Occipital lobe (tissue), 2 donors: Measurements from ENCODE around the gene CAMSAP1. TPM values are rescaled to one million over a fixed set of nuclear protein-coding genes. Genes with fewer than 3 reads are reported as not detected.
A peak's percentile ranks its signal among the peaks of the same experiment; 100 is the strongest.

ENCODE experiments used
- DNase-seq: peaks from one replicate; lab custom pipeline; 2025; lab: John Stamatoyannopoulos, UW
- total RNA-seq: library from RNA; depleted of rRNA; stranded (reverse); fragments of >200 nt; gene quantifications from one replicate; pipeline ENCODE4 v1.2.3, GENCODE V29; 2014

Gene CAMSAP1
- total RNA-seq, 1 donor from 2014 or later = 128 TPM

DNA sequence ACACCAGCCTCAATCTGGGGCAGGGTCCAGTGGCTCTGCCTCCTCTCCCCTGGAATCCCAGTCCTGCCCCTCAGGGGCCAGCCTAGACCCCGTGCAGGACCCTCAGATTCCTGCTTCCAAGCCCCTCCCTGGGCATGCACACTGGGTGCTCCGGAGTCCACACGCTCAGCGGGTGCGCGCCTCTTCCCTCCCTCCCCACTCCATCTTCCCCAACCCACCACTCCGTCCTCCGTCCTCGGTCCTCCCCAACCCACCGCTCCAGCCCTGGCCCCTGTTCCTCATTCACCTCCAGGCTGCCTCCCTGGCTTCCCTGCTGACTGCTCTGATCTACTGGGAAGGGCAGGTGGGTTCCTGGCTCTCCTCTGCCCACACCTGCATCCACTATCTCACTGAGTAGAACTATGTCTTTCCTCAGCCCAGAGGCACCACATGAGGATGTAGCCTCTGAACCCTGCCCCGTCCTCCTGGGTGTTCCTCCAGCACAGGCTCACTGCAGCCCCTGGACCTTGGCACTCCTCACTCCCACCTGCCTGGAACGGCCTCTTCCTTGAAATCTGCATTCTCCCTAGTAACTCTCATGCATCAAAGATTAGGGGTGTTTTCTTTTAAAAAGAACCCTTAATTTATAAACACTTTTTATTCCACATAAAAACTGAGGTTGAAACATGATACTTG, 92.8 kb downstream of the CAMSAP1 start:
- no peak for DNase-seq

DNA sequence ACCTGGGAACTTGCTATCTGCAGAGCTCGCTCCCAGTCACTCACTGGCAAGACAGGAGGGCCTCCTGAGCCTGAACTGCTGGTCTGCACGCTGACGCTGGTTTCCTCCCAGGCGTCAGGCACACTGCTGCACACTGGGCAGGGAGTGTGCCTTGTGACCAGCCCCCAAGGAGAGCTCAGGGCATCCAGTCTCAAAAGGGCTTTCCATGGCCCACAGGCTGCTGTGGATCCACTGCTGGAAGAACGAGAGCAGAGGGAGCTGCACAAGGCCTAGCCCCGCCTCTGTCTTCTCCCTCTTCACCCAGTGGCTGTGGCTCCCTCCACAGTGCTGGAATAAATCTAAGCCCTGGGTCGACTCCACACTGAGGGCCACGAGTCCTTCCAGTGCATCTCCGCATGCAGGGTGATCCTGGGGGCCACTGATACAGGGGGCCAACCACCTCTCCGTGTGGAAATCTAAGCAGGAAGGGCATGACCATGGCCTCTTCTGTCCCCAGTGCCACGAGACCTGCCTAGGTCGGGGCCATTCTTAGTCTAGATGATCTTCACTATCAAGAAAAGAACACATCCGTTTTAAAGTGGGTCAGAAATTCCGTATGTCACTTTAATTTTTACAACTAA, 93.6 kb downstream of the CAMSAP1 start:
- DNase-seq = no peak

DNA sequence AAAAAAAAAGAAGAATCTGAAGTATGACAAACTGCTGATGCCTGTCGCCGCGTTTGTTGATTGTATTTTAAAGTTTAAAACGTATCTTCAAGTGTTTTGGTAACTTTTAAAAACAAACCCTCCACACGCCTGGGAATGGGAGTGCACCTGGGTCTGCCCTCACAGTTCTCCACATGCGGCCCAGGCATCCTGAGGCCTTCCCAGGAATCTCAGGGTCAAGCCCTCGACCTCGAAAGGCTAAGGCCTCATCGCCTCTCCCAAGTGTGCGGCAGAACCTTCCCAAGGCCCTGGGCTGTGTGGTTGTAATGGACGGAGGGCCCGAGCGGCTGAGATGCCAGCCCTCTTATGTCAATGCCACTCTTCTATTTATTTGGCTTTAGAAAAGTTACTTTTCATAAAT, 94.4 kb downstream of the CAMSAP1 start:
- no peak for DNase-seq

DNA sequence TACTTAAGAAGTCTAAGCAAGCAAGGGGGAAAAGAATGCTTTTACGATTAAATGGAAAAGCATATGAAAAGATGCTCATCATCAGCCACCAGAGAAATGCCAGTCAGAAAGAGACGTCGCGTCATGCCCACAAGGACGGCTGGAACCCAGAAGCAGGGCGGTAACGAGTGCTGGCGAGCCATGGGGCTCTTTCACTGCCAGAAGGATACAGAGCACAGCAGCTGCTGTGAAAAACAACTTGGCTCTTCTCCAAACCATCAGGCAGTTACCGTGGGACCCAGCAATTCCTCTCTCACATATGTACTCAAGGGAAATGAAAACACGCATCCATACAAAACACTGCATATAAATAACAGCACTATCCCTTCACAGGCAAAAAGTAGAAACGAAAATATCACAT, 95.5 kb downstream of the CAMSAP1 start:
- DNase-seq = peak; percentile 34

DNA sequence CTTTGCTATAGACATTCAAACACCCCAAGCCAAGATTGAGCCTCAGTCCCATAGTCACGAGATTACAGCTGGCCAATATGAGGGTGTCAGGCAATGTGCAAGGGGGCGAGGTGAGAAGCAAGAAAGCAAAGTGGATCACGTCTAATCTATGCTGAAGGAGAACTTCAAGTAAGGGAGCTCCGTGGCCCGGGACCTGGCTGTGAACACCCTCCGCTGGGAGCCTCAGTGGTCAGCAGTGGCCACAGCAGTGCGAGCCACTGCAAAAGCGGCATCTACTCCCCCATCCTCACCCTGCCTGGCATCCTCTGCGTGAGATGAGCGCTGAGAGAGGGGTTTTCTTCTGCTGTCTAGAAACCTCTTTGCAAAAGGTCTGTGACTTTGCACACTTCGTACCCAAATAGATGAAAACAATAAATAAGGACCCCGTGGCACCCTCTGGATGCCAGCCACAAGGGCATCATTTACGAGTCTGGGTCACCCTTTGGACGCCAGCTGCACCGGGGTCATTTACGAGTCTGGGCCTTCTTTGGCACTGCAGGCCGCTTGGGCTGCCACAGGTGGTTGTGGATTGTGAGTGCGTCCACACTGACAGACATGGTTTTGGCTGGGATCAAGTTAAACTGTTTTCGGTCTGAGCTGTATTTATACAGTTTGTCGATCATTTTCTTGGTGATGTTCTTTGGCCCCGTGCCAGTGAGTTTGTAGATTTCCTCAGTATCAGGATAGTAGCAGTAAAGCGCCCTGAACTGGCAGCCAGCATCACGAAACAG, 96.4 kb downstream of the CAMSAP1 start:
- DNase-seq = no peak

DNA sequence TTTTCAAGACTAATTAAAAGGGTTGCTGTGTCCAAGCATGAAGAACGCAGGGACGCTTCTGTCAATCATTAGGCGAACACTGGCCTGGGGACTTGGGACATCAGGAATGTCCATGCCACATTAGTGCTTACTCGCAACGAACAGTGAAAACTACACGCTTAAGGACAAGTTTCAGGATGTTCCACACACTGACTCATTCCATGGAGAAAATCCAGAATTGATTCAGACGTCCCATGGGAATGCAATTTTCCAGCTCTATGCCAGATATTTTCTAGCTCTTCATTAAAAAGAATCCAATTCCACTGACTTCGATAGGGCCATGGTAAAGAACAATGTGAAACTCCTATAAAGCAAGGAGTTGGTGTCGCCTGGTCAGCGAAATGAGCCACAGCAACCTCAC, 98.2 kb downstream of the CAMSAP1 start:
- no peak for DNase-seq

DNA sequence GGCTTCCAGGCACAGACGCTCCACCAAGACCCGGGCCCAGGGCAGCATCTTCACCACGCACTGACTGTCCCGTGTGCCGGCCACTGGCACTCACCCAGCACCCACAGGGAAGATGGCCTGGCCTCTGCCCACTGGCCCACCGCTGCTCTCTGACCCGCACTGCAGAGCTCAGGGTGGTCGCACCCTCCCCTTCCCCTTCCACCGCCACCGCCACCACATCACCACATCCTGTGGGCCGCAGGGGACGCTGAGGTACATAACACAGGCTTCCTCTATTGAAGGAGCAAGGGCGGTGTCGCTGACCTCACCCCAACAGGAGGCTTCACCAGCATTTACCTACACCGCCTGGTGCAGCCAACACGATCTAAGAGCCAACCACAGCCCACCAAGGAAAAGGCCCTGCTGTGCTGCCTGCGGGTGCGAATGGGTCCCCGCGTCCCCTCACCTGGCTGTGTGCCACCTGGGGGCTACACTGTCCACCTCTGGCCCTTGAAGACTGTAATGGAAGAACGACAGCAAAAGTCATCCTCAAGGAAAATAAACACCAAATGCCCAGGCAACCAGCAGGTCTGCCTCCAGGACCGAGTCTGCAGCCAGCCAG, 101.8 kb downstream of the CAMSAP1 start:
- no peak for DNase-seq

DNA sequence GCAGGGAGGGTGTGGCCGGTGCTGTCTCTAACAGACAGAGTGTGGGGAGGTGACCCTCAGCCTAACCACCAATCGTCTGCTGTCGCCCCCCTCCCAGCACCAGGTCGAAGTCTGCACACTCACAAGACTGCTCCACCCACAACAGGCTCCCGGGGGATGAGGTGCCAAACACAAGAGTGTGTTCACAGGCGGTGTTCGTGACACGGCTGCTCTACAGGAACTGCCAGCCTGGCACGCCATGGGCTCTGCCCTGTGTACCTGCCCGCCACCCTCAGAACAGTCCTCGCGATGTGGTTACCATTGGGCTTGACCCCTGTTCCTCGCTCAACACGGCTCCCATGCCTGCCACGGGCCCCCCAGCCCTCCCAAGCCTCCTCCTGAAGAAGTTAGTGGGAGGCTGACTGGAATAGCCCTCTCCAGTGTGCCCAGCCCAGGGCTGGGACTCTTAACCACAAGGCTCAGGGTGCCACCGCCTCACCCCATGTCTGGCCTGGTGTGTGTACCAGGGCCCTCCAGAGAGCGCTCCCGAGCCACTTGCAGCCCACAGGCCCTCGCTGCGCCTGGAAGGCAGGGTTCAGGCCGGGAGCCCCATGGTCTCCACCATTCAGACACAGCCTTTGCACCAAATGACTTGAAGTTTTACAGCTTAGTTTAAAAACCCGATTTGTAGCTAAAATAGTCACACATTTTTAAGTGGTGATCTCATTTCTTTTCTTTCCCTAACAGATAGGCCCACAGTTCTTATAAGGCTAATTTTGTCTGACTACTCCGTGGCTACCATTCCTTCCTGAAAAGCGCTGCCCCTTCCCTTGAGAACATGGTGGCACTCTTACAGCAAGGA, 102.5 kb downstream of the CAMSAP1 start:
- DNase-seq = no peak

DNA sequence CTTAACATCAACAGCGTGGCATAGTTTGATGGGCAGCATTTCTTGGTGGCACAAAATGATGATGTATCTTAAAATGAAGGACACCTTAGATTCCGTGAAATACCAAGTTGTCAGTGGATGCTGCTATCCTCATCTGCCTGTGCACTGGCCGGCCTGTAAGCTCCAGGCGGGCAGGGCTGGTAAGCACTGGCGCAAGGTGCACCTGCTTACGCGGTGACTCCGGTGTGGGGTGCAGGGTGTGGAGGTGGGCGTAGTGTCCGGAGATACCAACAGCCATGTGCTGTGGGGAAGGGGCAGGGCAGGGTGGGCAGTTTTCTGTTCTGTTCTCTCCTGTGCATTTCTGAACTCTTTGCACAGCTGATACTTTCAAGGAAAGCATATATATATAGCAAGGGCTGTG, 103.9 kb downstream of the CAMSAP1 start:
- no peak for DNase-seq

DNA sequence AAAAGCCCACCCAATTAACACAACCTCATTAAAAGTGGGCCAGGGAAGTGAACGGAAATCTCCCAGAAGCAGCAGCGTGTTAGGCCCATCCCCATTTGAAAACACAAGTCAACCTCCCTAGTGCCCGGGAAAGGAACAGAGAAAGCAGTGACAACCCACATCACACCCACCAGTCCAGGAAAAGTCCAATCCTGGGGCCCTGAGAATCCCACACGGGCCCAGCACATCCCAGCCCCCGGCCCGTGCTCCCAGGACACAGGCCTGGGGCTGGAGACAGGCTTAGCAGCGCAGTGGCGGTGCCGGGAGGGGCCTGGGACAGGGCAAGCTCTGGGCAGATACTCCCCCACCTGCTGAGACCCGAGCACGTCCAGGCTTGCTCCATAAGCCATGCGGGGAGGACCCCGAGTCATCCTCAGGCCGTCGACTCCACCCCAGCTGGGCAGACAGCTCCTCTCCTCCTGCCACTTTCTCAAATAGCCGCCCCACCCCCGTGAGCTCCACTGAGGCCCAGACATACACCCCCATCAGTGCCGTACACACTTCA, 104.4 kb downstream of the CAMSAP1 start:
- no peak for DNase-seq

DNA sequence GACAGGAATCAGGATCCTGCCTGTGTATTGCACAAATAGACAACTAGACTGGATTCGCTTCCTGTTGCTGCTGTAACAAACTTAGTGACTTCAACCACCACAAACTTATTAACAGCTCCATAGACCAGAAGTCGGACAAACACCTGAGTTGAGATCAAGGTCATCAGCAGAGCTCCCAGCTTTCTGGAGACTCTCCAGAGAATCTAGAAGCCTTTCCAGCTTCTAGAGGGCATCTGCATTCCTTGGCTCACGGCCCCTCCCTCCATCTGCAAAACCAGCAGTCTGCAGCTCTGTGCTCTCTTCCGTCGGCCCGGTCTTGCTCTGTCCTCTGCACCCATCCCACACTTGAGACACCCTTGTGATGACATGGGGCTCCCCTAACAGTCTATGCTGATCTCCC, 106.3 kb downstream of the CAMSAP1 start:
- no peak for DNase-seq

DNA sequence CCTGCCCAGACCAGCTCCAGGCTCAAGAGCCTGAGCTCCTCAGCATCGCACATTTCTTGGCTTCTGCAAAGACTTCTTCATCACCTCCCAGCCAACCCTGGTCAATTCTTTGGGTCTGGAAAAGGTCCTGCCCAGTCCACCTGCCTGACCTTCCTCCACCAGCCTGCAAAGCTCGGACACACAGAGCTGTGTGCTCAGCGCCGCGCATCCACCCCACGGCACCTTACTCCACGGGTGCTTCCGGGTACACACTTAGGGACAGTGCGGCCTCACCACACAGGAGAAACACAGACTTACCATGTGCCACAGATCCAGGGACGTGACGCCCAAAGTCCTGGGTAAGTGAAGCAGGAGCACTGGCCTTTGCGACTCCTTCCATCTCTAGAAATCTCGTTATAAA, 108.1 kb downstream of the CAMSAP1 start:
- DNase-seq = no peak

DNA sequence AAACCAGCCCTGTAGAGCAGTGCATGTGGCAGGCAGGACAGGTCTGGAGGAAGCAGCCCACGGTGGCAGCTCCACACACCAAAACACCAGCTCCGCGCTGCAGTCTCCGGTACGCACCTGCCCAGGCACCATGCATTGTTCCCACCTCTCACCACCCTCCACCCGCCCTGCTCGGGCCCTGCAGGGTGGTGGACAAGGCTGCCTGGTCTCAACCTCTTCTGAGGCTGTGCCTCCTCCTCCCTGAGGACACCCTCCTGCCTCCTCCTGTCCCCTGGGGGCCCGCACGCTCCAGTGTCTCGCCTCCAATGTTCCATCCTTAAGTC, 109.1 kb downstream of the CAMSAP1 start:
- no peak for DNase-seq

DNA sequence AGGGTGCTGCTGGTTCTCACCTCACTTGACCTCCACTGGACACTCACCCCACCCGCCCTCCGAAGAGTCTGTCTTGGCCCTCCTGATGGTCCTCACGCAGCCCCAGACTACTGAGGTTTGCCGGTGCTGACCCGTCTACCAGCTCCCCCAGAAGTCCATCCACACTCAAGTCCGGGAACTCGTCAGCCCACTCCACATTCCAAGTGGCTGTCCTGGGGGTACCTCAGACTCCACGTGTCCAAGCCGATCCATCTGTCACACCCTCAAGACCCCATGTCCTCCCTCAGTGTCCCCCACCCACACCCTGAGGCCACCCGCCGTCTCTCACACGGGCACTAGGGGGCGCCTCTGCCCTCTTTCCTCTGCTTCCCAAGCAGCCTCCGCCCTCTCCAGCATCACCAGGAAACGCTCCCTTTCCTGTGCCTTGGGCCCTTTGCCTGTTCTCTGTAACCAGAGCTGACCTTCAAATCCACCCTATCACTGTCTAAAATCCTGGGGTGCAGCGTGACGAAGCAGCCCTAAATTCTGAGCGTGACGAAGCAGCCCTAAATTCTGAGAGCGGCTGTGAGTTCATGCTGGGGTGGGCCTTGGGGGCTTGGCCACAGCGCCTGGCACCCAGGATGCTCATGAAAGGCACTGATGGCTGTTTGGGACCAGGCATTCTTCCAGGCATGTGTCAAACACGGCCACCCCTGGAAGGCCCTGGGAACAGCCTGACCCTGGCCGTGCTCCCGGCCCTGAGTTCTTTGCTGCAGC, 109.7 kb downstream of the CAMSAP1 start:
- no peak for DNase-seq

DNA sequence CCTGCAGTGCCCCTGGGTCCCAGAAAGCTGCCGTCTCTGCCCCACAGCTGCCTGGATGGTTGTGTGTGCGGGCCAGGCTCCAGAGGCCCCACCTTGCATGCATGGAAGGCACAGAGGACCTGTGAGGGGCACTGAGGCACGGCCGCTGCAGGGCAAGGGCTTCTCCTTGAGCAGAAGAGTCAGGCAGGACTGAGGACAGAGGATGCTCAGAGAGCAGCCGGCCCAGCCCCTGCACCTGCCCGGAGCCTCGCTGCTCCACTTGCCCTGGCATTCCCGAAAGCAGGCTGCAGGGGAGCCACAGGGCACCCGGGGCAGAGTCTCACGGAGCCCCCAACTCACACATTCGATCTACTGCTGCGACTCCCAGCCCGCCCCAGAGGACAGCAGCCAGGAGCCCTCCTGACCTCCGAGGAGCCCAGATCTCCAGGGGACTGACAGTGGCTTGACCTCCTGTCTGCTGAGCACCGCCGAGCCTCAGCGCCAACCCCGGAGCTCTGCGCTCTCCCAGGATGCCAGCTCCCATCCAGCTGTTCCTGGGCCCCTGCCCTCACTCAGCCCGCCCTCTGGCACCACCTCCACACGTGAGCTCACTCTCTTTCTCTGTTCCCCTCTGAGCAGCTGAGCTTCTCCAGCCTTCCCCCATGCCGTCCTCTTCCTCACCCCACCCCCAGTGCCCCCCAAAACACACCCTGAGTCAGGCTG, 110.4 kb downstream of the CAMSAP1 start:
- DNase-seq = no peak

DNA sequence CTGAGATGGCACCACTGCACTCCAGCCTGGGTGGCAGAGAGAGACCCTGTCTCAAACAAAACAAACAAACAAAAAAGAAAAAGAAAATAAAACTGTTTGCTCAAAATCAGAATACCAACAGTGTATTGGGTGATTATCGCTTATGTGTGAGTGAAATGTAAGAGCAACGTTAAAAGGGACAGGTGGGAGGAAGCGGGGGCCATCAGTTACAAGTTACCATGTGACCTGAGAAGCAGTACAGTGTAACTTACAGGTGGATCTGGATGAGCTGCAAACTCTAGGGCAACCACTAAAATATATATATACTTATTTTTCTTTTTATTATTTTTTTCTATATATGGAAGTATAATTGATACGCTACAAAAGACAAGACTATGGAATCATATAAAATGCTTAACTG, 112.0 kb downstream of the CAMSAP1 start:
- DNase-seq = no peak

DNA sequence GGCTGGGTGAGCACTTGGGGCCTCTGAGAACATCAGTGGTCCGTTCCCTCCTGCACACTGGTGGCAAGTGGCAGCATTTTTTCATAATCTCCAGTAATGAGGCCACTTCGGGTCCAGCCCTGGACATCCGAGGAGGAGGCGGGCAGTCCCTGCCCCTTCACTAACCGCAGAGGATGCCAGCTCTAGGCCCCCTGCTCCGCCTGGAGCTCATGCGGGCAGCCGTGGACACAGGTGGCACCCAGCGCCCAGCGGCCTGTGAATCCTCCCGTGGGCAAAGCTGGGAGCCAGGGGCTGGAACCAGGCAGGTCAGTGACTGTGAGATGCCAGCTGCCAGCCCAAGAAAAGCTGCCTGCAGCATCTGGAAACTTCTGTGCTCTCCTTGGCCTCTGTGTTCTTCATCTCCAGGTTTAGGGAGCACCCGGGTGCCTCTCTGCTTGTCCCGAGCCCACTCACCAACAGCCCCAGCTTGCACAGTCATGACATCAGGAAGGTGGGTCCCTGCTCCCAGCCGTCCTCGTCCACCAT, 112.9 kb downstream of the CAMSAP1 start:
- no peak for DNase-seq

DNA sequence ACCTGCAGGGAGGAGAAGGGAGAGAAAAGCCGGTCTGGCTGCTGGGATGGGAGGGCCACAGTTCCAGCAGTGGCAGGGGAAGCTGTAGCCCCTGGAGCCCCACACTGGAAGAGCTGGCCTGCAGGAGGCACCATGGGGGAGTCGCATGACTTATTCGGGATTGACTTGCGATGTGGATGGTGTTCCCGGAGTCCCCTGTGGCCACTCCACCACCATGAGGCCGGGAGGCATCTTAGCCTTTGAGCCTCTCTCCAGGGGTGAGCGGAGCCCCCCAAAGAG, 113.3 kb downstream of the CAMSAP1 start:
- DNase-seq = no peak

DNA sequence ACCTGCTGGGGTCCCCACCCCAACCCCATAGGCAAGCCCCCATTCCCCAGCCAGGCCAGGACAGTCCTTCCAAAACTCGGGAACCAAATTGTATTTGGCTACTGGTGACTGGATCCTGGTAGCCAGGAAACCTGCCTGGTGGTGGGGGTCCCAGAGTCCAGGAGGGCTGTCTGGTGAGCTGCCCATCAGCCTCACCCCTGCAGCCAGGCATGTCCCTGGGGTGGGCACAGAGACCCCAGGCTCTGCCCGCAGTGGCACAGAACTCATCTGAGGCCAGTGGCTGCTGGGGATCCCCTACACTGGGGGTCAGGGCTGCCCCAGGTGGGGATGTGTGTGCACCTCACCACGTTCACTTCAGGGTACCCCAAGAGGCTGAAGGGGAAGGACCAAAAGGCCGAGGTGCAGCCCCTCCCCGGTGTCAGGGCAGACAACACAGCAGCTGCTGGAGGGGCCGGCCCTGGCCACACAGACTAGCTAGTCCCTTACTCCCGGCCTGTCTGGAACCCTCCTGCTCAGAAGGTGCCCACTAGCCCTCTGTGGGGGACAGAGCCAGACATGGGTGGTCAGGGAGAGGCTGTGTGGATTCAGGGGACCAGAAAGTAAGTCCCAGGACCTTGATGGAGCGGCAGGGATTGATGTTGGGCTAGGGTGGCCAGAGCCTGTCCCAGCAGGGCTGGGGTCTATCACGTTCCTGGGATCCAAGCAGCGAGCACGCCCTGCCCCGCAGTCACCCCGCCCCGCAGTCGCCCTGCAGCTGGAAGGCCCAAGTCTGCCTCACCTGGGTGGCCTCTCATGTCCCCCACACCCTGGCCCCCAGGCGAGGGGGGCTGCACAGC, 113.9 kb downstream of the CAMSAP1 start:
- DNase-seq = no peak
